OCI-LY7 (cell line): ENCODE data around the gene WWOX.

Experiments used
- CTCF ChIP-seq: fragments of 200-600 bp; sonication (generic); conservative IDR thresholded peaks from 2 replicates; pipeline ENCODE4 v1.5.1; 2014; ENCODE audit warnings: mild to moderate bottlenecking, antibody characterized with exemption, low read length, moderate library complexity, mixed read lengths
- EZH2phosphoT487 ChIP-seq: fragments of 200-600 bp; sonication (generic); IDR thresholded peaks from 2 replicates; pipeline ENCODE4 v1.6.1; 2018; ENCODE audit warnings: low read depth, borderline replicate concordance, mild to moderate bottlenecking, mixed run types, antibody characterized with exemption, low read length, moderate library complexity, mixed read lengths

DNA sequence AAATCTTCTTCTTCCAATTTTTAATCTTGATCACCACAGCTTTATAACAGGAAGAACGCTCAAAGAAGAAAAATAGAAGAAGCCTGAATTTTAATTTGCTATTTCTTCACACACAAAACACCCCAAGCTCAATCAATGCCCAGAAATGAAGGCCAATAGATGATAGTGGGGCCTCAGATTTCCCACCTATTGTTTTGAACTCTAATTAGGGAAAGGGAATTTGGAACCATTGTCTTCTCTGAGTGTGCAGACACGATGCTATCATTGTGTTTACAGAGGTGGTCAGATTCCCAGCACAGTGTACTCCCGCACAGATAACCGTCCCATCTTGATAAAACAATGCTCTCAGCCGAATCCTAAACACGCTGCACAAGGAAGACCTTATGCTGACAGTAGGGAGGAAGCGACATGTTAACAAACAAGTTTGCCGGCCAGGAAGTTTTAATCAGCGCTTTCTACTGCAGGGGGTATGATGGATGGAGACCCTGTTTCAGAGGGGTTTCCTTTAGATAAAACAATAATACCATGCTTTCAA lies 816.4 kb downstream of the WWOX start:
- no peak for TF ChIP-seq CTCF
- TF ChIP-seq EZH2phosphoT487: no peak
